A549 (cell line): ENCODE results near the gene DDIT3. TPM values are rescaled to one million over a fixed set of nuclear protein-coding genes. Genes with fewer than 3 reads are reported as not detected.

ENCODE experiments used
- ATAC-seq, 2 experiments: fragments of 200-7000 bp in 1 of 2; fragments of >200 bp in 1 of 2; cut with Nextera tagmentation in 1 of 2; cut with Tn5 transposase in 1 of 2; 3 replicates each; pipeline versions ENCODE4 v1.8.0 to v1.9.1; 2018 to 2020; ENCODE audit warnings: mild to moderate bottlenecking in 1 of 2, moderate library complexity in 1 of 2
- CTCF ChIA-PET: fragments of 300-600 bp; sonication (Branson Sonifier 250); formaldehyde crosslinking; extraction: SDS; loops from one replicate; lab custom pipeline; 2021; ENCODE audit warnings: antibody characterized with exemption, inconsistent platforms; lab: Yijun Ruan, JAX
- POLR2A ChIA-PET: fragments of 350-600 bp; formaldehyde crosslinking; extraction: SDS; loops from one replicate; lab custom pipeline; 2021; ENCODE audit warnings: antibody characterized with exemption, inconsistent platforms; lab: Yijun Ruan, JAX
- DNase-seq, 2 experiments: peaks; one replicate each; pipeline versions ENCODE4 v3.0.0 to v3.0.0-alpha.2; 2011 to 2016; ENCODE audit warnings: low read depth in 1 of 2, low spot score in 1 of 2
- FAIRE-seq: peaks from 2 replicates; lab custom pipeline; 2011; peaks lifted over from hg19 to GRCh38; lab: Jason Lieb, UNC
- H3K27ac ChIP-seq, 2 experiments: fragments of >200 bp; sonication (Bioruptor Twin); formaldehyde crosslinking; 3 replicates each; pipeline ENCODE4 v1.5.1; 2016 to 2017
- H3K4me1 ChIP-seq: fragments of >200 bp; sonication (Bioruptor Twin); formaldehyde crosslinking; 3 replicates; pipeline ENCODE4 v1.6.1; 2016
- H3K4me2 ChIP-seq: fragments of >200 bp; sonication (Bioruptor Twin); formaldehyde crosslinking; 3 replicates; pipeline ENCODE4 v1.6.1; 2016
- H3K4me3 ChIP-seq: fragments of >200 bp; sonication (Bioruptor Twin); formaldehyde crosslinking; 3 replicates; pipeline ENCODE4 v1.5.1; 2016
- H3K9me3 ChIP-seq: fragments of >200 bp; sonication (Bioruptor Twin); formaldehyde crosslinking; 3 replicates; pipeline ENCODE4 v1.6.1; 2016
- BCL3 ChIP-seq: fragments of >200 bp; sonication (Bioruptor Twin); formaldehyde crosslinking; IDR thresholded peaks from 3 replicates; pipeline ENCODE4 v1.6.1; 2016
- CHD2 ChIP-seq: fragments of 150-350 bp; IDR thresholded peaks from 2 replicates; pipeline ENCODE4 v1.6.1; 2014; ENCODE audit warnings: low read length; ENCODE audit not compliant: partially characterized antibody
- EHF ChIP-seq: fragments of 250-450 bp; sonication (Bioruptor Pico); IDR thresholded peaks from 2 replicates; pipeline ENCODE4 v1.5.0; 2020; ENCODE audit warnings: mild to moderate bottlenecking
- EHMT2 ChIP-seq: fragments of 200-600 bp; sonication (generic); IDR thresholded peaks from 2 replicates; pipeline ENCODE4 v1.6.1; 2016; ENCODE audit warnings: antibody characterized with exemption, low read depth, mild to moderate bottlenecking, moderate library complexity
- ESRRA ChIP-seq: fragments of 150-350 bp; IDR thresholded peaks from 2 replicates; pipeline ENCODE4 v1.6.1; 2014; ENCODE audit warnings: mild to moderate bottlenecking, low read length, borderline replicate concordance
- FOSL2 ChIP-seq, 2 experiments: fragments of 450-650 bp in 1 of 2; fragments of >200 bp in 1 of 2; sonication (Bioruptor Twin) in 1 of 2; formaldehyde crosslinking; IDR thresholded peaks; 2 replicates each; pipeline versions ENCODE4 v1.5.0 to v1.6.1; 2016 to 2020; ENCODE audit warnings: mild to moderate bottlenecking in 1 of 2, moderate library complexity in 1 of 2
- HDAC2 ChIP-seq: fragments of 200-600 bp; sonication (generic); IDR thresholded peaks from 2 replicates; pipeline ENCODE4 v1.6.1; 2016
- HEYL ChIP-seq: fragments of 250-450 bp; sonication (Bioruptor Pico); IDR thresholded peaks from 2 replicates; pipeline ENCODE4 v1.8.0; 2021; ENCODE audit warnings: mild to moderate bottlenecking, moderate library complexity
- HOXB5 ChIP-seq: fragments of 250-450 bp; sonication (Bioruptor Pico); IDR thresholded peaks from 2 replicates; pipeline ENCODE4 v1.5.0; 2020; ENCODE audit warnings: mild to moderate bottlenecking, moderate library complexity
- JUN ChIP-seq, 2 experiments: fragments of >200 bp; sonication (Bioruptor Twin); formaldehyde crosslinking; IDR thresholded peaks; 2 replicates in 1 of 2; 3 replicates in 1 of 2; pipeline ENCODE4 v1.6.1; 2016 to 2017
- KDM5A ChIP-seq: fragments of 200-600 bp; sonication (generic); IDR thresholded peaks from 2 replicates; pipeline ENCODE4 v1.6.1; 2016; ENCODE audit warnings: antibody characterized with exemption, mild to moderate bottlenecking
- MAX ChIP-seq: IDR thresholded peaks from 2 replicates; pipeline ENCODE4 v1.6.1; 2012
- MYC ChIP-seq: IDR thresholded peaks from 2 replicates; pipeline ENCODE4 v1.6.1; 2012; ENCODE audit warnings: mild to moderate bottlenecking, inconsistent platforms, low read length, improper control_type of control experiment, borderline replicate concordance
- NFE2L2 ChIP-seq: fragments of 150-350 bp; conservative IDR thresholded peaks from 2 replicates; pipeline ENCODE4 v1.6.1; 2014; ENCODE audit warnings: low read length
- NPAS2 ChIP-seq: fragments of 250-450 bp; sonication (Bioruptor Pico); IDR thresholded peaks from 2 replicates; pipeline ENCODE4 v1.8.0; 2022; ENCODE audit warnings: mild to moderate bottlenecking, moderate library complexity, borderline replicate concordance
- NR3C1 ChIP-seq: fragments of >200 bp; sonication (Bioruptor Twin); formaldehyde crosslinking; IDR thresholded peaks from 3 replicates; pipeline ENCODE4 v1.6.1; 2017
- REST ChIP-seq: fragments of 200-600 bp; sonication (generic); IDR thresholded peaks from 2 replicates; pipeline ENCODE4 v1.6.1; 2016; ENCODE audit warnings: antibody characterized with exemption, mild to moderate bottlenecking, moderate library complexity
- SMC3 ChIP-seq: fragments of >200 bp; sonication (Bioruptor Twin); formaldehyde crosslinking; IDR thresholded peaks from 3 replicates; pipeline ENCODE4 v1.6.1; 2018; ENCODE audit warnings: inconsistent platforms
- WGBS: methylation state at CpG from one replicate; pipeline ENCODE4 v1.1.6; 2017; ENCODE audit errors: missing lambda C conversion rate; 5-methylcytosine and 5-hydroxymethylcytosine counted together
- polyA plus RNA-seq, 4 experiments: library from polyadenylated mRNA; depleted of rRNA in 3 of 4; stranded (reverse); fragments of >200 nt; fragmentation: RNase III in 1 of 4; extraction: RNeasy Plus Mini Kit Qiagen cat#74134 plus additional on column Dnase treatment in 1 of 4; gene quantifications; 2 replicates in 3 of 4; 3 replicates in 1 of 4; pipeline ENCODE4 v1.2.3, GENCODE V29; 2011 to 2017
- TF ChIP-seq, protein P1 (sequence below): fragments of >200 bp; sonication (Bioruptor Twin); formaldehyde crosslinking; IDR thresholded peaks from 2 replicates; pipeline ENCODE4 v1.6.1; 2016
- TF ChIP-seq, protein P2 (sequence below): fragments of >200 bp; sonication (Bioruptor Twin); formaldehyde crosslinking; IDR thresholded peaks from 3 replicates; pipeline ENCODE4 v1.5.1; 2016
- TF ChIP-seq, protein P3 (sequence below): IDR thresholded peaks from 2 replicates; pipeline ENCODE4 v1.6.1; 2012

Gene DDIT3
- polyA plus RNA-seq, 2 of the 4 experiments (the other 2 are of a cell fraction): 16.0 to 93.0 TPM

- ATAC-seq: no peak
Observed at GRCh38 chr12:57569858-57570257, 49.5 kb upstream of the DDIT3 start.

DNA sequence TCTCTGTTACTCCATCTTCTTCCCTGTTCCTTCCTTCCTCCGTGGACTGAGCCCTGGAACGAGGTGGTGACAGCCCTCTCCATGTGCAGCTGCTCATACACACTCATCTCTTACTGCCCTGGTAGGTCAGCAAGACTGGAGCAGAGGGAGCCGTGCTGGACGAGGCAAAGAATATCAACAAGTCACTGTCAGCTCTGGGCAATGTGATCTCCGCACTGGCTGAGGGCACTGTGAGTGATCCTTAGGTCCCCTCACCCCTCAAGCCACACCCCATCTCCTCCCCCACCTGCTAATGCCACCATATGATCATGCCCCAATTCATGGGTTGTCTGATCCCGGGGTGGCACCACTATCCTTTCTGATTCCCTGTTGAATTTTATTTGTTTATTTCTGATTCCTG, 48.5 kb upstream of the DDIT3 start:
- no peak for DNase-seq
- ChIA-PET POLR2A (no interaction called here), CTCF (interaction anchor here (1.0 to 9.3 kb wide), 2 partner anchors 15 to 168 kb away, joined by 3 to 104 read pairs; no protein-coding TSS in a partner anchor)
- no peak overlapping the region for H3K4me2 ChIP-seq
- 43% methylated on average over 6 of the region's 6 CpGs for WGBS
- no peak for FAIRE-seq
- TF ChIP-seq EHF (CRISPR knock-in tag) (no peak), CHD2 (no peak), EHMT2 (no peak), MAX (no peak), BCL3 (no peak), MYC (no peak), JUN (IDR thresholded peaks at IDR 0.05) (no peak)
- no peaks in the 10 kb centered on the region for H3K9me3 ChIP-seq
- no peaks in the 10 kb centered on the region for H3K4me1 ChIP-seq
- no peak overlapping the region for H3K27ac ChIP-seq
- no peak; a peak in 2 of 6 replicates for ATAC-seq
- H3K4me3 ChIP-seq: no peak overlapping the region

More at GRCh38 chr12:57569858-57570257, 49.5 kb upstream of the DDIT3 start:
- POLR2A ChIA-PET: no interaction called here
- WGBS: 72% methylated on average over 18 of the region's 18 CpGs
- DNase-seq: no peak
- CTCF ChIA-PET: interaction anchor here (0.9 to 9.3 kb wide), 4 partner anchors 14 to 167 kb away, joined by 3 to 104 read pairs (median 4); no protein-coding TSS in a partner anchor
- H3K4me3 ChIP-seq: no peak overlapping the region
- no peaks in the 10 kb centered on the region for H3K9me3 ChIP-seq
- no peak overlapping the region for H3K4me2 ChIP-seq
- no peak for TF ChIP-seq HOXB5 (CRISPR knock-in tag)
- no peak for TF ChIP-seq NPAS2 (CRISPR knock-in tag)
- TF ChIP-seq KDM5A: no peak
- TF ChIP-seq HEYL (CRISPR knock-in tag): no peak
- TF ChIP-seq SMC3: no peak
- TF ChIP-seq HDAC2: no peak
- TF ChIP-seq ESRRA: no peak
- TF ChIP-seq, all 56 proteins: peak for 0
- no peak overlapping the region for H3K27ac ChIP-seq
- no peaks in the 10 kb centered on the region for H3K4me1 ChIP-seq
- no peak for FAIRE-seq

- FAIRE-seq: no peak
- H3K27ac ChIP-seq: no peak overlapping the region
- 45% methylated on average over 7 of the region's 7 CpGs for WGBS
- peaks cover 6% of the 10 kb centered on the region; the same call in 1 of the 3 replicates for H3K4me1 ChIP-seq
- H3K4me3 ChIP-seq: no peak overlapping the region
- no peak for DNase-seq
- H3K4me2 ChIP-seq: no peak overlapping the region
- H3K9me3 ChIP-seq: no peaks in the 10 kb centered on the region
- no peak for ATAC-seq
- CTCF ChIA-PET: interaction anchor here (0.6 to 4.7 kb wide), 4 partner anchors 19 to 105 kb away, joined by 3 to 41 read pairs (median 4); partner anchors contain the start of genes B4GALNT1 and GLI1
- POLR2A ChIA-PET: no interaction called here
- no peak for TF ChIP-seq NR3C1
- no peak for TF ChIP-seq REST
- TF ChIP-seq, protein P1, sequence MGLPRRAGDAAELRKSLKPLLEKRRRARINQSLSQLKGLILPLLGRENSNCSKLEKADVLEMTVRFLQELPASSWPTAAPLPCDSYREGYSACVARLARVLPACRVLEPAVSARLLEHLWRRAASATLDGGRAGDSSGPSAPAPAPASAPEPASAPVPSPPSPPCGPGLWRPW: no peak
- no peak for TF ChIP-seq FOSL2 (IDR thresholded peaks at IDR 0.05)
- no peak for TF ChIP-seq FOSL2 (CRISPR knock-in tag; IDR thresholded peaks at IDR 0.05)
- no peak for TF ChIP-seq NFE2L2
- TF ChIP-seq, protein P2, sequence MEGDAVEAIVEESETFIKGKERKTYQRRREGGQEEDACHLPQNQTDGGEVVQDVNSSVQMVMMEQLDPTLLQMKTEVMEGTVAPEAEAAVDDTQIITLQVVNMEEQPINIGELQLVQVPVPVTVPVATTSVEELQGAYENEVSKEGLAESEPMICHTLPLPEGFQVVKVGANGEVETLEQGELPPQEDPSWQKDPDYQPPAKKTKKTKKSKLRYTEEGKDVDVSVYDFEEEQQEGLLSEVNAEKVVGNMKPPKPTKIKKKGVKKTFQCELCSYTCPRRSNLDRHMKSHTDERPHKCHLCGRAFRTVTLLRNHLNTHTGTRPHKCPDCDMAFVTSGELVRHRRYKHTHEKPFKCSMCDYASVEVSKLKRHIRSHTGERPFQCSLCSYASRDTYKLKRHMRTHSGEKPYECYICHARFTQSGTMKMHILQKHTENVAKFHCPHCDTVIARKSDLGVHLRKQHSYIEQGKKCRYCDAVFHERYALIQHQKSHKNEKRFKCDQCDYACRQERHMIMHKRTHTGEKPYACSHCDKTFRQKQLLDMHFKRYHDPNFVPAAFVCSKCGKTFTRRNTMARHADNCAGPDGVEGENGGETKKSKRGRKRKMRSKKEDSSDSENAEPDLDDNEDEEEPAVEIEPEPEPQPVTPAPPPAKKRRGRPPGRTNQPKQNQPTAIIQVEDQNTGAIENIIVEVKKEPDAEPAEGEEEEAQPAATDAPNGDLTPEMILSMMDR: no peak
- TF ChIP-seq HEYL (CRISPR knock-in tag): no peak
- TF ChIP-seq, protein P3, sequence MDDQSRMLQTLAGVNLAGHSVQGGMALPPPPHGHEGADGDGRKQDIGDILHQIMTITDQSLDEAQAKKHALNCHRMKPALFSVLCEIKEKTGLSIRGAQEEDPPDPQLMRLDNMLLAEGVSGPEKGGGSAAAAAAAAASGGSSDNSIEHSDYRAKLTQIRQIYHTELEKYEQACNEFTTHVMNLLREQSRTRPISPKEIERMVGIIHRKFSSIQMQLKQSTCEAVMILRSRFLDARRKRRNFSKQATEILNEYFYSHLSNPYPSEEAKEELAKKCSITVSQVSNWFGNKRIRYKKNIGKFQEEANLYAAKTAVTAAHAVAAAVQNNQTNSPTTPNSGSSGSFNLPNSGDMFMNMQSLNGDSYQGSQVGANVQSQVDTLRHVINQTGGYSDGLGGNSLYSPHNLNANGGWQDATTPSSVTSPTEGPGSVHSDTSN: no peak
- TF ChIP-seq BCL3: no peak
- no peak for TF ChIP-seq EHMT2
Observed at GRCh38 chr12:57564178-57564740, 43.9 kb upstream of the DDIT3 start.
